Testis (tissue), 3 donors: ENCODE data around the gene TSPAN14. TPM values are rescaled to one million over a fixed set of nuclear protein-coding genes. Genes with fewer than 3 reads are reported as not detected.

Source experiments
- DNase-seq: peaks from one replicate; pipeline ENCODE4 v3.0.0-alpha.2; 2019
- H3K27ac ChIP-seq, 2 donors: fragments of 200-600 bp; sonication (generic); one replicate each; pipeline ENCODE4 v1.5.1; 2019
- H3K27me3 ChIP-seq: fragments of 200-600 bp; sonication (generic); one replicate; pipeline ENCODE4 v1.5.1; 2019
- H3K36me3 ChIP-seq: fragments of 200-600 bp; sonication (generic); one replicate; pipeline ENCODE4 v1.5.1; 2017; ENCODE audit warnings: low read depth; ENCODE audit errors: missing control alignments
- H3K4me1 ChIP-seq: fragments of 200-600 bp; sonication (generic); one replicate; pipeline ENCODE4 v1.5.1; 2019
- H3K4me3 ChIP-seq, 2 donors: fragments of 200-600 bp; sonication (generic); one replicate each; pipeline ENCODE4 v1.5.1; 2017 to 2019
- H3K9me3 ChIP-seq: fragments of 200-600 bp; sonication (generic); one replicate; pipeline ENCODE4 v1.5.1; 2017
- CTCF ChIP-seq, 3 experiments: fragments of 450-650 bp in 2 of 3; fragments of 200-600 bp in 1 of 3; sonication (generic) in 1 of 3; IDR thresholded peaks; one replicate each; pipeline ENCODE4 v1.5.1; 2016 to 2019; ENCODE audit warnings: antibody characterized with exemption in 3 of 3, mild to moderate bottlenecking in 2 of 3, moderate library complexity in 1 of 3
- POLR2A ChIP-seq: fragments of 450-650 bp; IDR thresholded peaks from one replicate; pipeline ENCODE4 v1.6.1; 2017; ENCODE audit warnings: antibody characterized with exemption, mild to moderate bottlenecking, moderate library complexity
- WGBS, 2 donors: methylation state at CpG; one replicate each; pipeline ENCODE4 v1.1.5; 2018; 5-methylcytosine and 5-hydroxymethylcytosine counted together
- intact Hi-C: fragments of 100-400 bp; cut with DNase I; formaldehyde crosslinking; loops from one replicate; pipeline ENCODE4 v1.15.1; 2023; ENCODE audit warnings: low total_unique reads
- polyA plus RNA-seq: library from polyadenylated mRNA; stranded (reverse); fragments of 350-450 nt; fragmentation: Illumina TruSeq; extraction: RNeasy Lipid Tissue Mini Kit (QIAGEN cat#74804); gene quantifications from one replicate; pipeline ENCODE4 v1.2.3, GENCODE V29; 2014; ENCODE audit warnings: low read depth, low replicate concordance; ENCODE audit not compliant: insufficient read depth
- total RNA-seq, 2 donors: library from RNA; depleted of rRNA; stranded (reverse); fragments of >200 nt; gene quantifications; one replicate each; pipeline ENCODE4 v1.2.3, GENCODE V29; 2016

The TSPAN14 gene
- total and polyA plus RNA-seq, 3 donors from 2014 or later, result 59.1 to 64.6 (median 61.4) TPM

- no peaks in the 10 kb centered on the region for H3K27me3 ChIP-seq
- intact Hi-C loops, result loop anchor here (5.0 kb wide), 1 partner anchor 49 kb away; the partner anchor contains the start of gene TSPAN14
- WGBS, 2 donors, result 83 to 99% methylated on average over 2 to 3 of the region's 3 CpGs
- no peaks in the 10 kb centered on the region for H3K9me3 ChIP-seq
- no peaks in the 10 kb centered on the region for H3K36me3 ChIP-seq
- H3K4me3 ChIP-seq, result no peak overlapping the region
- peak overlapping the region; percentile 13 to 76 for H3K27ac ChIP-seq
- H3K4me1 ChIP-seq, result peaks cover 77% of the 10 kb centered on the region
- no peak for DNase-seq
- TF ChIP-seq CTCF (IDR thresholded peaks at IDR 0.05), result no peak
- no peak for TF ChIP-seq POLR2A
These were observed 47.3 kb downstream of the TSPAN14 start for GRCh38 chr10:80501381-80501912.

GRCh38 chr10:80501913-80502521 is 47.9 kb downstream of the TSPAN14 start:
- Histone ChIP-seq H3K27ac (peak overlapping the region in 1 of 2 donors; percentile 55), H3K27me3 (no peaks in the 10 kb centered on the region), H3K9me3 (no peaks in the 10 kb centered on the region), H3K4me1 (peaks cover 77% of the 10 kb centered on the region), H3K36me3 (no peaks in the 10 kb centered on the region), H3K4me3 (no peak overlapping the region)
- intact Hi-C loops, result loop anchor here (5.0 kb wide), 1 partner anchor 50 kb away; the partner anchor contains the start of gene TSPAN14
- 77 to 88% methylated on average over 13 of the region's 13 CpGs for WGBS, 2 donors
- no peak for DNase-seq
- TF ChIP-seq POLR2A (no peak), CTCF (IDR thresholded peaks at IDR 0.05) (no peak)

- DNase-seq, result no peak
- Histone ChIP-seq H3K36me3 (no peaks in the 10 kb centered on the region), H3K4me3 (no peak overlapping the region), H3K27me3 (no peaks in the 10 kb centered on the region), H3K9me3 (no peaks in the 10 kb centered on the region), H3K4me1 (peaks cover 68% of the 10 kb centered on the region), H3K27ac (peak overlapping the region in 1 of 2 donors; percentile 15)
- intact Hi-C loops, result loop anchor here (5.0 kb wide), 1 partner anchor 51 kb away; the partner anchor contains the start of gene TSPAN14
- WGBS, 2 donors, result 86 to 87% methylated on average over 13 of the region's 13 CpGs
- no peak for TF ChIP-seq POLR2A
- TF ChIP-seq CTCF (IDR thresholded peaks at IDR 0.05), result no peak
These were observed 48.8 kb downstream of the TSPAN14 start for GRCh38 chr10:80502621-80503583.

- Histone ChIP-seq H3K4me1 (peaks cover 61% of the 10 kb centered on the region), H3K9me3 (no peaks in the 10 kb centered on the region), H3K36me3 (no peaks in the 10 kb centered on the region), H3K27ac (peak overlapping the region in 1 of 2 donors; percentile 68), H3K4me3 (no peak overlapping the region), H3K27me3 (no peaks in the 10 kb centered on the region)
- DNase-seq, result no peak
- TF ChIP-seq CTCF (IDR thresholded peaks at IDR 0.05), result no peak
- intact Hi-C loops, result loop anchor here (5.0 kb wide), 1 partner anchor 51 kb away; the partner anchor contains the start of gene TSPAN14
- WGBS, 2 donors, result 79 to 80% methylated on average over 6 to 7 of the region's 7 CpGs
These were observed 49.6 kb downstream of the TSPAN14 start for GRCh38 chr10:80503584-80504157.
